ENCODE results near the gene CFAP299. TPM values are rescaled to one million over a fixed set of nuclear protein-coding genes. Genes with fewer than 3 reads are reported as not detected.

Gene CFAP299
- total and polyA plus RNA-seq, 2 donors from 2014 or later: 1.1 TPM; not detected in 1

GRCh38 chr4:80307774-80308465 lies 27.6 kb upstream of the CFAP299 start:
- Histone ChIP-seq H3K4me1 (ENCODE audit: control insufficient read depth in 2 of 3, insufficient read depth in 2 of 3, low read depth in 1 of 3, low read length in 3 of 3) (no peaks in the 10 kb centered on the region), H3K4me3 (ENCODE audit: low read length in 3 of 3) (no peak overlapping the region), H3K36me3 (ENCODE audit: control insufficient read depth in 2 of 3, insufficient read depth in 3 of 3, low read length in 3 of 3) (no peaks in the 10 kb centered on the region), H3K27ac (ENCODE audit: low read depth in 2 of 2, low read length in 2 of 2) (no peak overlapping the region), H3K27me3 (ENCODE audit: control insufficient read depth, insufficient read depth, low read length) (no peaks in the 10 kb centered on the region), H3K9me3 (ENCODE audit: control insufficient read depth in 2 of 3, insufficient read depth in 1 of 3, low read length in 3 of 3) (no peaks in the 10 kb centered on the region), H3K9ac (ENCODE audit: low read length in 3 of 3) (no peak overlapping the region)
- DNase-seq: peak in 2 of 5 donors; percentile 14 to 40
- FAIRE-seq: no peak
- intact Hi-C loops (cut with DNase I): no loop called here
- TF ChIP-seq CTCF (IDR thresholded peaks at IDR 0.05; ENCODE audit: borderline replicate concordance, extremely low read depth, insufficient read depth): no peak

GRCh38 chr4:80308466-80308822 lies 27.1 kb upstream of the CFAP299 start:
- Histone ChIP-seq H3K27me3 (ENCODE audit: control insufficient read depth, insufficient read depth, low read length) (no peaks in the 10 kb centered on the region), H3K9ac (ENCODE audit: low read length in 3 of 3) (no peak overlapping the region), H3K4me1 (ENCODE audit: control insufficient read depth in 2 of 3, insufficient read depth in 2 of 3, low read depth in 1 of 3, low read length in 3 of 3) (no peaks in the 10 kb centered on the region), H3K36me3 (ENCODE audit: control insufficient read depth in 2 of 3, insufficient read depth in 3 of 3, low read length in 3 of 3) (no peaks in the 10 kb centered on the region), H3K27ac (ENCODE audit: low read depth in 2 of 2, low read length in 2 of 2) (no peak overlapping the region), H3K4me3 (ENCODE audit: low read length in 3 of 3) (no peak overlapping the region), H3K9me3 (ENCODE audit: control insufficient read depth in 2 of 3, insufficient read depth in 1 of 3, low read length in 3 of 3) (no peaks in the 10 kb centered on the region)
- no peak for TF ChIP-seq CTCF (IDR thresholded peaks at IDR 0.05; ENCODE audit: borderline replicate concordance, extremely low read depth, insufficient read depth)
- FAIRE-seq (no peak), DNase-seq (no peak)
- intact Hi-C loops (cut with DNase I): no loop called here

- Histone ChIP-seq H3K9me3 (ENCODE audit: control insufficient read depth in 2 of 3, insufficient read depth in 1 of 3, low read length in 3 of 3) (no peaks in the 10 kb centered on the region), H3K36me3 (ENCODE audit: control insufficient read depth in 2 of 3, insufficient read depth in 3 of 3, low read length in 3 of 3) (no peaks in the 10 kb centered on the region), H3K27ac (ENCODE audit: low read depth in 2 of 2, low read length in 2 of 2) (no peak overlapping the region), H3K9ac (ENCODE audit: low read length in 3 of 3) (no peak overlapping the region), H3K4me1 (ENCODE audit: control insufficient read depth in 2 of 3, insufficient read depth in 2 of 3, low read depth in 1 of 3, low read length in 3 of 3) (no peaks in the 10 kb centered on the region), H3K4me3 (ENCODE audit: low read length in 3 of 3) (no peak overlapping the region), H3K27me3 (ENCODE audit: control insufficient read depth, insufficient read depth, low read length) (no peaks in the 10 kb centered on the region)
- FAIRE-seq (no peak), DNase-seq (no peak)
- no peak for TF ChIP-seq CTCF (IDR thresholded peaks at IDR 0.05; ENCODE audit: borderline replicate concordance, extremely low read depth, insufficient read depth)
- intact Hi-C loops (cut with DNase I): no loop called here
These were observed 26.1 kb upstream of the CFAP299 start for GRCh38 chr4:80309294-80310004.

Data from kidney (tissue), 14 donors.